HG03175 (cell line): Measurements from ENCODE around the gene KPTN.

ENCODE experiments used
- ATAC-seq: cut with Tn5 transposase; IDR thresholded peaks from one replicate; pipeline ENCODE4 v1.9.1; 2021; ENCODE audit warnings: mild to moderate bottlenecking, moderate library complexity; ENCODE audit not compliant: unreplicated experiment

The KPTN gene

DNA sequence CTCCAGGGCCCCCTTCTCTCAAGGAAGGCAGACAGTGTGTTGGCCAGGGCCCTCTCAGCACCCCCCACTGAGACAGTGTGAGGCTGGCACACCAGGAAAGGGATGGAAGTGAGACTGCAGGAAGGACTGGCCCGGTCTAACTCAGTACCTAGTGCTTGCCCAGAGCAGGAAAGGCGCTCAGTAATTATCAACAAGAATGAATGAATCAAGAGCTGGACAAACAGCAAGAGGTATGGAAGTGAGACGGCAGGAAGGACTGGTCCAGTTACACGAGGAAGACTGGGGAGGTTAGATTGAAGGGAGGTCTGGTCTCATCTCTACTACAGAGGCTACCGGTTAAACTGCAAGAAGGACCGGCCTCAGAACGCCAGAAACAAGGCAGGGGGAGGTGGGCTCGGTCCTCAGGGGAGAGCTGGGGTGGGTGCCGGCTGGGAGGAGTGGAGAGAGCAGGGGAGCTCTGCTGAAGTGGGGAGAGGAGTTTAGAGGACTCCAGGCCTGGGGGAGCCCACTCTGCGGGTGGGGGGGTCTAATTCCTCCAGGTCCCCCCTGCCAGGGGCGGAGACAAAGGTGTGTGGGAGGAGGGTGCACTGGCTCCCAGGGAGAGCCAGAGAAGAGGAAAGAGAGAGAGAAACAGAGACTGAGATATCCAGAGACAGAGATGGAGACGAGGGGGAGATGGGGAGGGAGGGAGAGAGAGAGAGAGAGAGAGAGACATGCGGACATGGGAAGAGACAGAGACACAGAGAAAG is 13.4 kb downstream of the KPTN start:
- no peak for ATAC-seq

- ATAC-seq: no peak
These were observed 14.3 kb downstream of the KPTN start for GRCh38 chr19:47469719-47470118.

DNA sequence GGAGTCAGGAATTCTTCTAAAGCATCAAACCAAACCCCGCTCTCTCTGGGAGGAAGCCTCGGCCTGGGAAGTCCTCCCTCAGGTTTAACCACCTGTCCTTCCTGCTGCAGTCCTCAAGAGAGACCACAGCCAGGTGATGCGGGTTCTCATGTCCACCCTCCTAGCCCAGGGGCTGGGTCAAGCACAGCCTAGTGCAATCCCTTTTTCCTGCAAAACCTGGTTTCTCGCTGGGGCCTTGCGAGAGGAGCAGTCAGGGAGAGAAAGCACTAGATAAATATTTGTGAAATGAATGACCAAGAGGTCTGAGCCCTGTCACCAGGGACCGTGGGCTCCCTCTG is 14.7 kb downstream of the KPTN start:
- ATAC-seq: no peak

DNA sequence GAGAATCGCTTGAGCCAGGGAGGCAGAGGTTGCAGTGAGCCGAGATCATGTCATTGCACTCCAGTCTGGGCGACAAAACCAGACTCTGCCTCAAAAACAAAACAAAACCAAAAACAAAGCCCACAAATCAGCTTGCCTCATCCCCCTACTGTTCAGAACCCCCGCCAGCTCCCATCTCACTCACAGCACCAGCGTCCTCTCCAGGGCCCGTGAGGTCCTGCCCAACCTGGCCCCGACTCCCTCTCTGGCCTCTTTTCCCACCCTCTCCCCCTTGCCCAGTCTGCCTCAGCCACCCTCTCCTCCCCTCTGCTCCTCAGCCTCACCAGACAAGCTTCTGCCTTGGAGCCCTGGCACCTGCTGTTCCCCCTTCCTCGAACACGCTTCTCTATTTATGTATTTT is 16.1 kb downstream of the KPTN start:
- no peak for ATAC-seq

GRCh38 chr19:47465957-47466356 is 18.1 kb downstream of the KPTN start:
- ATAC-seq: no peak

DNA sequence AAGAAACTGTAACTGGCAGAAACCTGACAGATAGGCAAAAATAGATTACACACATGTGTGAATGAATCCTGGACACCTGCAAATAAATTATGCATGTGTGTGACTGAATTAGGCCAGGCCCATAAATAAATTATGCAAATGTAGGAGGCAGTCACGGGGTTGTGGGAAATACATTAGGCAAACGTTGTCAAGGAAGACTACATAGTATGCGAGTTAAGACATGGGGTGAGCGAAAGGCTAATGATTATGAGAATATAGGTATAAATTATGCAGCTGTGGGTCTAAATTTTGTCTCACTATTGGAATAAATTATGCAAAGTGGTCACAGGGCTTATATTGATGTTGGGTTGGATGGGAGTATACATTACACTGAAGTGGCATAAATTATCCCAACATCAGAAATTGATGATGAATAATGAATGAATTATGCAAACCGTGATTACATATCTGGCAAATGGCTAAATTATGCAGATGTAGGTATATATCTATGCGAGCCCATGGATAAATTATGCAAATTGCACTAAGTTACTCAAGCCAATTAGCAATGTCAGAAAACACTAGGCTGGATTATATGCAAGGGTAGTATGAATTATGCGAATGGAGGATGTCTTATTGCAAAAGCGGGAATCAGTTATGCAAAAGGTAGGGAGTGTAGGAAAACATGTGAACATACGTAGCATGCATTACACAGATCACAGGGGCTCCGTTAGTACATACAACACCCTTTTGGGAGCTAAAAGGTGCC is 19.2 kb downstream of the KPTN start:
- no peak for ATAC-seq

- no peak for ATAC-seq
These were observed 22.1 kb downstream of the KPTN start for GRCh38 chr19:47461876-47462275.

DNA sequence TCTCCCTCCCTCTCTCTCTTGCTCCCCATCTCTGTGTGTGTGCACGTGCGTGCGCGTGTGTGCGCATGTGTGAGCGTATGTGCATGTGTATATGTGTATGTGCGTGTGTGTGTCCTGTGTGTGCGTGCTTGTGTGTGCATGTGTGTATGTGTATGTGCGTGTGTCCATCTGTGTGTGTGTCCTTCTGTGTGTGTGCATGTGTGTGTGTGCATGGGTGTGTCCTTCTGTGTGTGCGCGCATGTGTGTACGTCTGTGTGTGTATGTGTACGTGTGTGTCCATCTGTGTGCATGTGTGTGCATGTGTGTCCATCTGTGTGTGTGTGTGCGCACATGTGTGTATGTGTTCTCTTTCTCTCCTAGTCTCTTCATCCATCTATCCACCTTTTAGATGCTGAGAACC is 24.5 kb downstream of the KPTN start:
- ATAC-seq: no peak

- ATAC-seq: no peak
These were observed 25.3 kb downstream of the KPTN start for GRCh38 chr19:47458672-47459071.

GRCh38 chr19:47456721-47457474 is 27.1 kb downstream of the KPTN start:
- ATAC-seq: no peak

DNA sequence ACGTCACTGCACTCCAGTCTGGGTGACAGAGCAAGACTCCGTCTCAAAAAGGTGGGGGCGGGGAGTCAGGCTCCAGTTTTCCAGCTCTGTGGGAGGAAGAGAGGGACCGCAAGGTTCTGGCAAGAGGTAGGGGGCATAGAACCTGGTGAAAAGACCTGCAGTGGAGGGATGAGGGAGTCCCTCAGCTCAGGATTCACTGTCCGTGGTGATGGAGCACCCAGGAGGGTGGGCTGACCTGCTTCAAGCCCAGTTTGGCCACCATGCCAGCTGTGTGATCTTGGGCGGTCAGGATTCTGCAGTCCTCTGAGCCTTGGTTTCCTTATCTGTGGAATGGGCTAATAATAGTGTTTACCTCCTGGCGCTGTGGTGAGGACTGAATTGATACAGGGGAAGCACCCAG is 33.5 kb downstream of the KPTN start:
- no peak for ATAC-seq

GRCh38 chr19:47448360-47448727 is 35.7 kb downstream of the KPTN start:
- ATAC-seq: no peak

DNA sequence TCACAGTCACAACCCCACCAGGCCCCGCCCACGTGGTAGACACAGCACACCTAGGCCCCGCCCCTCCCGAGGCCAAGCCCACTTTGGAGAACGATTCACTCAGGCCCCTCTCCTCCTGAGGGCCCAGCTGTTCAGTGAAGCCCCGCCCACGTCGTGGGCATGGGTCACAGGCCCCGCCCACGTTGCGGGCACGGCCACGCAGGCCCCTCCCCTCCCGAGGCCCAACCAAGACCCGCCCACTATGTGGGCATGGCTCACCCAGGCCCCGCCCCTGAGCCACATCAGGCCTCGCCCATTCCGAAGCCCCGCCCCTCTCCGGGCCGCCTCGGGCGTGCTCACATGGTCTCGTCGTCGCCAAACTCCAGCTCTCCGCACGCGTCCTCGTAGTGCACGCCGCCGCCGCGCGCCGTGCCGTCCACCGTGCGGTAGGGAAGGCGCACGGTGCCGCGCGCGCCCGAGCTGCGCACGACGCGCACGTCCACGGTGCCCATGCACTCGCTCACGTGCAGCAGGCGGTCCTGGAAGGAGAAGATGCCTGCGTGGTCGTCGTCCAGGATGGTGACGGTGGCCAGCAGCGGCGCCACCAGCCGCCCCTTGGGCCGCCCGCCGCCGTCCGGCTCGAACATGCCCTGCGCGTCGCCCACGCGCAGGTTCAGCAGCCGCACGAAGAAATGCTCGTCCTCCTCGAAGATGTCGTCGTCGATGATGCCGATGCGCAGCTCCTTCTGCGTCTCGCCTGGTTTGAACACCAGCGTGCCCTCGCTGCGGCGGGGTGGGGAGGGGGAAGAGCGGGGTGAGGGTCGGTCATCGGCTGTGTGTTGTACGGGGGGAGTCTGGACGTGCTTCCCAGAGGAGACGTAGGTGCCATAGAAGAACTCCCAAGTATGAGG is 36.3 kb downstream of the KPTN start:
- ATAC-seq: no peak

GRCh38 chr19:47446534-47447469 is 37.2 kb downstream of the KPTN start:
- no peak for ATAC-seq

DNA sequence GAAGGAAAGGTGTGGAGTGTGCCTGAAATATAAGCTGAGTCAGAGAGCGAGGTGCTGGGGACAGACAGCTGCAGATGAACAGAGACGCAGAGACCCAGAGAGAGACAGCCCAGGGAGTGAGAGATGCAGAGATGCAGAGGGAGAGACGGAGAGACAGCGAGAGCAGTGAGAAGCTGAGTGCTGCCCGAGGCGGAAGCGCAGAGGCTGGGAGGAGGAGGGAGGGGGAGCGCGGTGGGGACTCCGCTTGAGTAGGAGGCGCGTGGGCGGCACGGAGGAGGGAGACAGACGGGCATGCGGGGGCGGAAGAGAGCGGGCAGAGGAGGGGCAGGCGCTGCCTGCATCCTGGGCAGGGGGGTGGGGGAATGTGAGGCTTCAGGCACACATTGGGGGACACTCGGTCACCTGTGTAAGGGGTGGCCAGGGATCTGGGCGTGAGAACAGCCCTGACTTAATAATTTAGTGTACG is 38.0 kb downstream of the KPTN start:
- no peak for ATAC-seq

DNA sequence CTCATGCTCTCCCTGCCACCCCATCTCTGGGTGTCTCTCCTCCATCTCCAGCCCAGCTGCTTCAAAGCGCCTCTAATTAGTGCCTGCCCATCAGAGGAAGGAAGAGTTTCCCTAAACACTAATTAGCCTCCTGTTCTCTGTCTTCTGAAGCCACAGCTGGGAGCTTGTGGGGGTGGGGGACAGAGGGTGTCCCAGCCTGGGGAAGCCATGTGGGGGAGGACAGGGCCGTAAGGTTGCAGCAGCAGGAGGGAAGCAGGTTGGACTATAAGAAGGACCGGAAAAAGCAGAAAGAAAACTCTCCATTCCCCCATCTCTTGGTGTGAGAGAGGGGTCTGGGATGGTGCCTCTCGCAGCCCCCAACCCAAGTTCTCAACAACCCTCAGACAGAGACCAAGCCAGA is 38.5 kb downstream of the KPTN start:
- no peak for ATAC-seq

DNA sequence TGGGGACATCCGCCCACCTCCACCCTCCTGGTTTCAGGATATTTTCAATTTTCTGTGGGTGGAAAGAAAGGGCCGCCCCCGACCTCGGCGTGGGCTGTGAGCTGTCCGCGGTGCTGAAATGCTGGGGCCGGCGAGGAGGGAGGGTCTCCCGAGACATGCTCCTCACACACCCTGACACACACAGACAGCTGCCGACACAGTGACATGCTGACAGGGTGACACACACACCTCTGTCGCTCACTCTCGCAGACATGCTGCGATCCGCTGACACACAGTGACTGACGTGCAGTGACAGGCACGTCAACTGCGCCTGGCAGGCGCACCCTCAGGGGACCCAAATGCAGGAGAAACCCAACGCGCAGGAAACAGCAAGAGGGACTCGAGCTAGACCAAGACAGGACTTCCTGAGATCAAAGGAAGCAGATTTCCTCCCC is 39.6 kb downstream of the KPTN start:
- ATAC-seq: no peak

DNA sequence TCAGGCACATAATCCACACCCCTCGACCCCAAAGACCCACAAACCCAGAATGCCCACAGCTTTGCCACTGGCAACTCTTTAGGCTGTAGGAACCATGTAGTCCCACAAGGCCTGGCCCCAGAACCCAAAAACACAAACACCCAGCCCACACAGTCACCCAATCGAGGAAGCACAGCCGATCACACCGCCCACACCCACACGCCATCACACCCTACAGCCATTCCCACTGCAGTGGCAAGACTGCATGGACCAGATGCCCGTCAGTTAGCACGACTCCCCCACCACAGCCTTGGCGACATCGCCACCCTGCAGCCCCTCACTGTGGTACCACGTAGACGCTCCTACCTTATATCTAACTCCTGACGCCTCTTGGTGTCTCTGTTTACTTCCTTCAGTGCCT is 40.7 kb downstream of the KPTN start:
- no peak for ATAC-seq

DNA sequence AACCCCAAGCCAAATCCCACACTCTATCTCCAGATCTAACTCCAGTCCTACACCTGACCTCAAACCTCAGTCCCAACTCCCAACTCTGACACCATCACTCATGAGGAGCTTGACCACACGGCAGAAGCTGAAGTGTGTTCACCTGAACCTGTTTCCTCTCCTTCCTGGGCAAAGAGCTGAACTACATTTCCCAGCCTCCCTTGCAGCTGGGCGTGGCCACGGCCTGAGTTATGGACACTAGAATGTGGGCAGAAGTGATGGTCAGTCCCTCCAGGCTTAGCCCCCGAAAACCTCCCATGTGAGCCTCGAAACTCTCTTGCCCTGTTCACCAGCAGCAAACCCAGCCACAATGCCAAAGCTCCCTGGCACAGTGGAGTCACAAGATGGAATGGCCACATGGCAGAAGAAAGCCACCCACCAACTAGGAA is 45.2 kb downstream of the KPTN start:
- ATAC-seq: no peak

DNA sequence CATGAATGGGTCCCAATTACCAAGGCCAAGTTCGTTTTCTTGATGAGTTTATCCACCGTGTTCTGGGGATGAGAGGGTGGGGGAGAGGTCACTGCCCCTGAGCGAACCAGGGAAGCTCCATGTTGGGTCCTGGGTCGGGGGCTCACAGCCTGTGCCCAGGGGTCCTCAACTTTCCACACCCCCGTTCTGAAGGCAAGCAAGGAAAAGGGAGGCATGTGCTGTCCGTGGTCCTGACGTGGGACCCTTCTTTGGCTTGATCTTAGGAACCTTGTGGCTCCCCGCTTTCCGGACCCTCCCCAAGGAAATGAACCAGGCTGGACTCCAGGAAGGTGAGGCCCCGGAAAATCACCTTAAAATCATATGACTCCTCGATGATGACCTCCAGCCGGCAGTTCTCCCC is 46.5 kb downstream of the KPTN start:
- no peak for ATAC-seq
